IPS DF 4.7 (cell line): ENCODE data around the gene SLC41A2.

ENCODE experiments used
- DNase-seq: peaks from one replicate; pipeline ENCODE4 v3.0.0-alpha.2; 2013; ENCODE audit warnings: low spot score; ENCODE audit errors: extremely low read depth

The SLC41A2 gene

DNA sequence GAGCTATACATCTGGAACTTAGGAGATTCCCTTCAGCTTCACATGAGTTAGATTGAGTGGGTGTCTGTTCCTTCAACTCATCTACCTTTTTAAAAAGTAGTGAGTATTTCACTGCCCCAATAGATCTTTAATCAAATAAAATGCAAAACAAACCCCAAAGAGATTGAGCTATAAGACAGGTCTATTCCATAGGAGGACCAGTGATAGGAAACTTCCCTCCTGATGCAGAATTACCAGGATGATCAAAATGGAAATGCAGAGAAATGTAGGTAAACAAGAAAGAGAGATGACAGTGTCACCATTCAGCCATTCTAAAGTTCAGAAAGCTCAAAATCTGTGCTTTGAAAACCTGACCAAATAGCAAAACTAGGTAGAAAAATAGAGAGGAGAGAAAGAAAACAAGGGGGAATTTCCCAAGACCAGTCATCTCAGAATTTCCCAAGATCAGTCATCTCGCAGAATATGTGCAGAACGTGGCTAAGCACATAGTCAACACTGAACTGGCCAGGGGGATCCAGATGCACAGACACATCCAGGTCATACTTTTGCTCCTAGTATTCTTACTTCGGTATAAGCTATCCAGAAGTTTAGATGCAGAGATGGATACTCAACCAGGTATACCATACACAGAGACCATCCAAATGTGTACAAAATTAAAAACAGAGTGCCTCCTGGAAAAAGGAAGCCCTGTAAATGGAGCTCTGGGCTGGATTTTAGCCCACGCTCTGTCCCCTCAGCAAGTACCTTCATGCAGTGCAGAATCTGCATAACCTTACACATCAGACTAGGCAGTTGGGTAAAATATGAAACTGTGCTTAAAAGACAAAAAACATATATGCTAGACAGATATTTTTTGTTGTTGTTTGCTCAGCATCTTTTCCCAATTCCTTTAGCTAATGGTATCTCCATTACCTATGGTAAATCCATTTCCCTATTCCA, 27.4 kb downstream of the SLC41A2 start:
- DNase-seq = no peak

DNA sequence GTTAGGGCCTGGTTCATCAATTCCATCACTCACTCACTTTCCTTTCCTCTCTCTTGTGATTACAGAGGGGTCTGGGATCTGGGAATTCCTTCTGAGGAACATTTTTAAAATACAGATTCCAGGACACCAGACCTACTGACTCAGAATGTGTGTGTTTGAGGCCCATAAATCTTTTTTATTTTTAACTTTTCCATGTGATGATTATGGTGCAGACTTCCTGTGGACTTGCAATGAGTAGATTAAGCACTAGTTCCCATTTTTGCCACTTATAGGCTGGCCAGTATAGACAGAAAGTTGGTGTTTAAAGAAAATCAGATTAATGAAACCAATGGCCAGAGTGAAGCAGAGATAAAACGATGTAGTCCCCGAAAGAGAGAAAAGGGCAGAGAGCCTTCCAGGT, 28.1 kb downstream of the SLC41A2 start:
- no peak for DNase-seq

DNA sequence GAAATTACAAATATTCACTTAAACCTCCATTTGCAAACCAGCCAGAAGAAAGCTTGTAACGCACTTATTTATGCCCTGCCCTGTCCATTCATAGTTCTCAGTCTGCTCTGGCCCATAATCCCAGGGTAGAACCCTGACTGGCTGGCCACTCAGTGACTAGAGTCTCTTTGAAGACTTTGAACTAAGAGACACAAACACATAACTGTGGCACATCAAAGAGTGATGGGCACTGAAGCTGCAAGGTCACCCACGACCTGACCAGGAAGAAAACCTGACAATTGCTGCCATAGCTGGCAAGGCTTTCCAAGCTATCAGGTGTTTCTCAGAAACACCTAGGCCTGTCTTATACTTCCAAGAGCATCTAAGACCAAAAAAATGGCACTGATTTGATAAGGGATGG, 28.7 kb downstream of the SLC41A2 start:
- DNase-seq = no peak

DNA sequence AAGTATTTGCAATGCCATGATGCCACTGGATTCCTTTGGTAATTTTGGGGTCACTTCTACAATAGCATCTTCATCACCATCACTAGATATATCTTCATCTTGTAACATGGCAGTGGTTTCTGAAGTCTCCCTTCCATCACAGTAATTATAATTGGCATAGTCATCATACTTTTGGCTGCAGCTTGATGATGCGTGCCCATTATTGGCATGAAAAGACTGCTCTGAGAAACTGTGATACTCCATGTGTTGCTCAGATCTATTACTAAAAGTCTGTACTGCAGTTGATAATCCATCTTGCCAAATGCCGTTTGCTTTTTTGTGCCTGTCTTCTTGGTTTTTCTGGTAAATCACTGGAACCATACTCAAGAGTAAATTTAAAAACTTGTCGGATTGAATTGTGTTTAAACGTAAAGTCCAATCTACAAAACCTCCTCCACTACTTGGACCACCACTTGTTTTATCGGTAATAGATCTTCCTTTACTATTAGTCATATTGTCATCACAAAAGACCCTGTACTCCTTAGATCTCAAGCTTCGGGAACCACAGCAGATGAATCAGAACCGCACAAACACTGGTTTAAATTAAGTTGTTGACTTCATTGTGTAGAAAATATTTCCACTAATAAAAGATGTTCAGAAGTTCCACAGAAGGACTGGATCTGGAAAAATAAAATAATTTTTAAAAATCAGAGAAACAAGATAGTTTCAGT, 29.9 kb downstream of the SLC41A2 start:
- no peak for DNase-seq

DNA sequence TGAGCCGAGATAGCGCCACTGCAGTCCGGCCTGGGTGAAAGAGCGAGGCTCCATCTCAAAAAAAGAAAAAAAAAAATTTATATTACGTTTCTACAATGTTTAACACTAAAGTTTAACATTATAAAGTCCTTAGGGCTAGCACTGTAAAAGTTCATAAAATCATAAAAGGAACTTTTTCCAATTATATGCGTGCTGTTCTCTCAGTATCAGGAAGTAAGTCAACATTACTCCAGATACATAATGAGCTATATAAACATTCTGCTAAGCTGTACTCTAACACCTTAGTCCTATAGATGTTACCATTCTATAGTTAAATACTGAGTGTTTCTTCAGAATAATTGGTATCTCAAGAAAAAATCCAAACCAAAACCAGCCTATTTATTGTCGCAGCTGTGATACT, 32.6 kb downstream of the SLC41A2 start:
- DNase-seq = no peak

DNA sequence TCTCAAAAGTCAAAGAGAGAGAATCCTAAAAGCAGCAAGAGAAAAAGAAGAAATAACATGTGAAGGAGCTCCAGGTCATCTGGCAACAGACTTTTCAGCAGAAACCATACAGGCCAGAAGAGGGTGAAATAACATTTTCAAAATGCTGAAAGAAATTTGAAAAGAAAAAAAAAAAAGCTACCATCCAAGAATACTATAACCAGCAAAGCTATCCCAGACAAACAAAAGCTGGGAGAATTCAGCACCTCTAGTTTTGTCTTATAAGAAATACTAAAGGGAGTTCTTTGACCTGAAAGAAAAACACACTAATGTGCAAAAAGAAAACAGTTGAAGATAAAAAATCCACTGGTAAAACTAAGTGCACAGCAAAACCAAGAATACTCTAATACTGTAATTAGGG, 36.8 kb downstream of the SLC41A2 start:
- no peak for DNase-seq

DNA sequence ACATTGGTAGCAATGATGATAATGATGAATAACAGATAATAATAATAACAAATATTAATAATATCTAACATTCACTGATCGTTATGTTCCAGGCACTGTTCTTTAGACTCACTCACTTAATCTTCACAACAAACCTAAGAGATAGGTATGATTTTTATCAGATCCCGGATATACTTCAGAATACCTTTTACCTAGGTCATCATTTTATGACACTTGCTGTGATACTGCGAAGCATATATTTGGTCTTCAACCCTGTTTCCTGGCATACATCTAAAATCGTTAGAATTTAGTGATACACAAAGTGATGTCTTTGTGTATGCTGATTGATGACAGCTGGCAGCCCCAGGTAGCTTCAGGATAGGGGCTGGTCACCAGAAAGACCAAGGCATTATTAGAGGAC, 46.1 kb downstream of the SLC41A2 start:
- no peak for DNase-seq

DNA sequence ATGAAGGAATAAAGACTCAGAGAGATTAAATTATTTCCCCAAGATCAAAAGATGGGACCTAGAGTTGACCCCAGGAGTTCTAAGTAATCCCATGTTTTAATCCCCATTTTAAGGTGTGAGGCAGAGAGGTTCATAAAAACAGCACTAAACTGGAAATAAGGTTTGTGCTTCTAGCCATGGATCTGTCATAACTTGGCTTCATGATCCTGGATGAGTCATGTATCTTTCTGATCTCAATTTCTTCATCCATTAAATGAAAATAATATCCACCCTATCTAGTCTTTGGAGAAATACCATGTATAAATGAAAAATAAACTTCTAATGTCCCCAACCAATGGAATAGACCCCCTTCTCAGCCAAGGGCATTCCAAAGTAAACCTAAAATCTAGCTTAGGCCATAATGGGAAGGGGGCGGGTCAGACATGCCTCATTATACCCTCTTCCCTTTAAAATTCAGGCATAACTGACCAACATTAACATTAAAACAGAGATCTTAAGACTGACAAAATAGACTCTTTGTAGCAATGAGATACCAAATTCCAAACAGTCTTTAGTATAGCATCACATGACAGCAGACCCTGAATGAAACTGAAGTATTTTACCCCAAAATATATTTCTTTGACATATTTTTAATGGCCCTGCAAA, 47.8 kb downstream of the SLC41A2 start:
- DNase-seq = no peak

DNA sequence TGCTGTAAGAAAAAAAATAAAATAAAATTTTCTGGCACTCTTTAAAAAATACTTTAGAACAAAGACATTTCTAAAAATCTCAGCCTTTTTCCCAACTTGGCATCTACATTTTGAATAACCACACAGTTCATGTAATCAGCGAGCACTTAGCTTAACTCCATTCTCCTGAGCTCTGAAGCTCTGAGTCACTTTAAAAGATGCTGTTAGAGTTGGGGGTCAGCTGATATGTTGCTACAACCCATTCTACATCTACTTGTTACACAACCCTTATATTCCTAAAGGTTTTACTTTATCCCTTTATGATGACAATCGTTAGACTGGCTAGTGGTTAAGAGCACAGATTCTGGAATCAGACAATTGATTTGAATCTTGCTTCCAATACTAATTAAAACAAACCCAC, 48.3 kb downstream of the SLC41A2 start:
- DNase-seq = no peak
